ES-I3 (cell line): Measurements from ENCODE around the gene TUBA4A.

Experiments
- H3K36me3 ChIP-seq: 2 replicates; pipeline ENCODE4 v1.6.1; 2013; ENCODE audit warnings: mild to moderate bottlenecking, low read length, control low read depth, moderate library complexity; ENCODE audit not compliant: insufficient read depth
- H3K4me1 ChIP-seq: 2 replicates; pipeline ENCODE4 v1.6.1; 2013; ENCODE audit warnings: mild to moderate bottlenecking, control low read depth, low read length; ENCODE audit not compliant: insufficient read depth
- H3K9ac ChIP-seq: 2 replicates; pipeline ENCODE4 v1.6.1; 2013; ENCODE audit warnings: low read depth, mild to moderate bottlenecking, low read length, moderate library complexity
- H3K9me3 ChIP-seq: 2 replicates; pipeline ENCODE4 v1.6.1; 2013; ENCODE audit warnings: mild to moderate bottlenecking, low read length, moderate library complexity; ENCODE audit not compliant: control insufficient read depth, insufficient read depth

Gene TUBA4A

GRCh38 chr2:219247678-219248642, 5.8 kb downstream of the TUBA4A start:
- Histone ChIP-seq H3K36me3 (0 out of 2 replicates have a peak, but pooled peaks cover 6% of the 10 kb centered on the region), H3K9me3 (no peaks in the 10 kb centered on the region), H3K4me1 (peaks cover 32% of the 10 kb centered on the region), H3K9ac (no peak overlapping the region)

- Histone ChIP-seq H3K9ac (no peak overlapping the region), H3K9me3 (no peaks in the 10 kb centered on the region), H3K4me1 (peaks cover 23% of the 10 kb centered on the region), H3K36me3 (0 out of 2 replicates have a peak, but pooled peaks cover 6% of the 10 kb centered on the region)
Observed at GRCh38 chr2:219246559-219246958, 7.2 kb downstream of the TUBA4A start.

GRCh38 chr2:219245899-219246230, 7.9 kb downstream of the TUBA4A start:
- Histone ChIP-seq H3K9me3 (no peaks in the 10 kb centered on the region), H3K4me1 (peaks cover 23% of the 10 kb centered on the region), H3K36me3 (0 out of 2 replicates have a peak, but pooled peaks cover 6% of the 10 kb centered on the region), H3K9ac (peak overlapping the region; percentile 79)

GRCh38 chr2:219245148-219245898, 8.4 kb downstream of the TUBA4A start, which contains the start of the genes GLB1L and STK16:
TSS of gene GLB1L (minus strand) at chr2:219245444. CDS start at chr2:219243573, 1,871 bp downstream.
TSS of gene STK16 (plus strand) at chr2:219245479. CDS start at chr2:219246000, 521 bp downstream.
- H3K9ac ChIP-seq, result peak within 1 kb of the TSS; percentile 79
- 0 out of 2 replicates have a peak, but pooled peaks cover 6% of the 10 kb centered on the region for H3K36me3 ChIP-seq
- no peaks in the 10 kb centered on the region for H3K9me3 ChIP-seq
- peaks cover 23% of the 10 kb centered on the region for H3K4me1 ChIP-seq

- peaks cover 20% of the 10 kb centered on the region for H3K4me1 ChIP-seq
- 0 out of 2 replicates have a peak, but pooled peaks cover 6% of the 10 kb centered on the region for H3K36me3 ChIP-seq
- no peaks in the 10 kb centered on the region for H3K9me3 ChIP-seq
- peak overlapping the region; percentile 79; the same call in 1 of the 2 replicates for H3K9ac ChIP-seq
Observed at GRCh38 chr2:219244789-219245147, 8.9 kb downstream of the TUBA4A start.

- peaks cover 10% of the 10 kb centered on the region for H3K4me1 ChIP-seq
- peaks cover 6% of the 10 kb centered on the region; the same call in 1 of the 2 replicates for H3K36me3 ChIP-seq
- H3K9me3 ChIP-seq, result no peaks in the 10 kb centered on the region
- peak overlapping the region; percentile 12; the same call in 1 of the 2 replicates for H3K9ac ChIP-seq
Observed at GRCh38 chr2:219243291-219243761, 10.4 kb downstream of the TUBA4A start.

GRCh38 chr2:219234331-219234730, 19.4 kb downstream of the TUBA4A start:
- Histone ChIP-seq H3K36me3 (peaks cover 23% of the 10 kb centered on the region), H3K4me1 (no peaks in the 10 kb centered on the region), H3K9ac (no peak overlapping the region), H3K9me3 (no peaks in the 10 kb centered on the region)

GRCh38 chr2:219230059-219230540, 23.6 kb downstream of the TUBA4A start:
- Histone ChIP-seq H3K36me3 (peaks cover 20% of the 10 kb centered on the region), H3K4me1 (peaks cover 6% of the 10 kb centered on the region; the same call in 1 of the 2 replicates), H3K9me3 (no peaks in the 10 kb centered on the region), H3K9ac (peak overlapping the region; percentile 96)

- Histone ChIP-seq H3K36me3 (peaks cover 23% of the 10 kb centered on the region), H3K9ac (peak within 1 kb of the TSS; percentile 96), H3K4me1 (peaks cover 6% of the 10 kb centered on the region; the same call in 1 of the 2 replicates), H3K9me3 (no peaks in the 10 kb centered on the region)
Observed at GRCh38 chr2:219229305-219230058, 24.2 kb downstream of the TUBA4A start, which contains the start of the genes ANKZF1 and ATG9A. TSS of gene ANKZF1 (plus strand) at chr2:219229806. CDS start at chr2:219230258, 452 bp downstream. TSS of gene ATG9A (minus strand) at chr2:219229636. CDS start at chr2:219228024, 1,612 bp downstream.

GRCh38 chr2:219228911-219229304, 24.8 kb downstream of the TUBA4A start:
- Histone ChIP-seq H3K9ac (peak overlapping the region; percentile 96), H3K9me3 (no peaks in the 10 kb centered on the region), H3K4me1 (peaks cover 6% of the 10 kb centered on the region; the same call in 1 of the 2 replicates), H3K36me3 (peaks cover 23% of the 10 kb centered on the region)

GRCh38 chr2:219228041-219228910, 25.4 kb downstream of the TUBA4A start:
- Histone ChIP-seq H3K9ac (peak overlapping the region; percentile 96), H3K4me1 (peaks cover 6% of the 10 kb centered on the region; the same call in 1 of the 2 replicates), H3K36me3 (peaks cover 26% of the 10 kb centered on the region), H3K9me3 (no peaks in the 10 kb centered on the region)

GRCh38 chr2:219225350-219225749, 28.4 kb downstream of the TUBA4A start:
- Histone ChIP-seq H3K4me1 (peaks cover 6% of the 10 kb centered on the region; the same call in 1 of the 2 replicates), H3K9me3 (no peaks in the 10 kb centered on the region), H3K36me3 (peaks cover 13% of the 10 kb centered on the region; the same call in 1 of the 2 replicates), H3K9ac (no peak overlapping the region)
